Panc1 (cell line): ENCODE data around the gene SH3RF2. TPM values are rescaled to one million over a fixed set of nuclear protein-coding genes. Genes with fewer than 3 reads are reported as not detected.

ENCODE experiments used
- ATAC-seq: fragments of 200-7000 bp; cut with Tn5 transposase; 2 replicates; pipeline ENCODE4 v1.9.1; 2020; ENCODE audit warnings: mild to moderate bottlenecking, moderate library complexity
- BruUV-seq: library from RNA; stranded (reverse); fragments of 400-500 nt; replicated peaks from 2 replicates; lab custom pipeline; 2021; lab: Mats Ljungman, UMichigan
- CTCF ChIA-PET: fragments of 300-600 bp; sonication (Branson Sonifier 250); formaldehyde crosslinking; loops from one replicate; lab custom pipeline; 2022; ENCODE audit warnings: antibody characterized with exemption; lab: Charles Lee
- POLR2A ChIA-PET: fragments of 300-600 bp; sonication (Branson Sonifier 250); formaldehyde crosslinking; loops from one replicate; lab custom pipeline; 2022; ENCODE audit warnings: antibody characterized with exemption; lab: Charles Lee
- DNase-seq: peaks from one replicate; pipeline ENCODE4 v3.0.0-alpha.2; 2010; ENCODE audit warnings: low read depth, low spot score
- H3K27ac ChIP-seq: 2 replicates; pipeline ENCODE4 v1.5.1; 2011; ENCODE audit warnings: mild to moderate bottlenecking, low read length, inconsistent platforms
- H3K27me3 ChIP-seq: fragments of 200-500 bp; sonication (Bioruptor generic); 2 replicates; pipeline ENCODE4 v1.6.0; 2014; ENCODE audit warnings: low read length, inconsistent platforms; ENCODE audit not compliant: control insufficient read depth, insufficient read depth
- H3K36me3 ChIP-seq: fragments of 200-500 bp; sonication (Bioruptor generic); 2 replicates; pipeline ENCODE4 v1.5.1; 2014; ENCODE audit warnings: inconsistent platforms, mild to moderate bottlenecking, low read length, moderate library complexity; ENCODE audit not compliant: control insufficient read depth, insufficient read depth
- H3K4me1 ChIP-seq: 2 replicates; pipeline ENCODE4 v1.5.1; 2011; ENCODE audit warnings: inconsistent platforms, mild to moderate bottlenecking, low read length, moderate library complexity; ENCODE audit not compliant: control insufficient read depth, insufficient read depth
- H3K4me3 ChIP-seq, 2 experiments: 2 replicates each; pipeline ENCODE4 v1.5.1; 2011 to 2012; ENCODE audit warnings: low read depth in 2 of 2, low read length in 2 of 2, mild to moderate bottlenecking in 2 of 2, inconsistent platforms in 1 of 2, moderate library complexity in 1 of 2
- H3K9me3 ChIP-seq: fragments of 200-500 bp; sonication (Bioruptor generic); 2 replicates; pipeline ENCODE4 v1.5.1; 2014; ENCODE audit warnings: low read depth, mild to moderate bottlenecking, inconsistent platforms, low read length, moderate library complexity; ENCODE audit not compliant: control insufficient read depth, insufficient read depth
- CTCF ChIP-seq: fragments of 450-650 bp; IDR thresholded peaks from 2 replicates; pipeline ENCODE4 v1.5.1; 2017; ENCODE audit warnings: mild to moderate bottlenecking
- POLR2AphosphoS5 ChIP-seq: IDR thresholded peaks from 2 replicates; pipeline ENCODE4 v1.6.1; 2012; ENCODE audit warnings: mild to moderate bottlenecking, low read depth, low read length, moderate library complexity
- REST ChIP-seq, 2 experiments: IDR thresholded peaks; 2 replicates each; pipeline ENCODE4 v1.6.1; 2011 to 2012; ENCODE audit warnings: low read depth in 2 of 2, control low read depth in 1 of 2, low read length in 1 of 2, mild to moderate bottlenecking in 1 of 2, moderate library complexity in 1 of 2; ENCODE audit not compliant: insufficient read depth in 1 of 2
- SIN3A ChIP-seq: IDR thresholded peaks from 2 replicates; pipeline ENCODE4 v1.6.1; 2012; ENCODE audit warnings: low read depth, mild to moderate bottlenecking, low read length, moderate library complexity, borderline replicate concordance; ENCODE audit not compliant: insufficient read depth
- TCF7L2 ChIP-seq: IDR thresholded peaks from 2 replicates; pipeline ENCODE4 v1.6.1; 2011; ENCODE audit warnings: mild to moderate bottlenecking, low read depth, low read length, inconsistent platforms
- in situ Hi-C: cut with HindIII; loops from 2 replicates; pipeline ENCODE4 v1.10.0; 2016; ENCODE audit warnings: low sequenced_read_pairs, low pct_unique_long_range_greater_than_20kb
- intact Hi-C: fragments of 100-400 bp; cut with micrococcal nuclease; formaldehyde crosslinking; loops from one replicate; pipeline ENCODE4 v1.10.0; 2022; ENCODE audit not compliant: unreplicated experiment
- total RNA-seq: library from RNA; stranded (reverse); gene quantifications from one replicate; pipeline ENCODE4 v1.2.1, GENCODE V29; 2021; ENCODE audit not compliant: unreplicated experiment

The SH3RF2 gene
- total RNA-seq, 1 experiment from 2014 or later = 23.1 TPM

GRCh38 chr5:145937432-145938250, 1.3 kb downstream of the SH3RF2 start:
- H3K36me3 ChIP-seq = no peaks in the 10 kb centered on the region
- DNase-seq = no peak
- TF ChIP-seq TCF7L2 (peak; percentile 42), POLR2AphosphoS5 (peak; percentile 63; the same call in 1 of the 2 replicates), REST (IDR thresholded peaks at IDR 0.05; ENCODE audit: insufficient read depth in 1 of 2, low read depth in 2 of 2, low read length in 1 of 2) (no peak), SIN3A (no peak)
- H3K4me1 ChIP-seq = peaks cover 70% of the 10 kb centered on the region
- TSS peak; percentile 69 for BruUV-seq
- no peaks in the 10 kb centered on the region for H3K27me3 ChIP-seq
- H3K27ac ChIP-seq = peak overlapping the region; percentile 100
- H3K4me3 ChIP-seq = peak overlapping the region; percentile 46 to 76
- ChIA-PET CTCF (interaction anchor here (0.9 kb wide), 1 partner anchor 111 kb away, joined by 3 read pairs; no protein-coding TSS in a partner anchor), POLR2A (interaction anchor here (0.6 to 0.8 kb wide), 3 partner anchors 8 to 40 kb away, joined by 3 to 4 read pairs (median 3); no protein-coding TSS in a partner anchor)
- intact Hi-C loops (loop anchor here (5.0 kb wide), 1 partner anchor 100 kb away; the partner anchor contains the start of gene PRELID2), in situ Hi-C loops (loop anchor here (5.0 kb wide), 1 partner anchor 85 kb away; no protein-coding TSS in a partner anchor)
- H3K9me3 ChIP-seq = no peaks in the 10 kb centered on the region
- peak; percentile 47 for ATAC-seq

GRCh38 chr5:145938776-145939539, 2.6 kb downstream of the SH3RF2 start:
- Histone ChIP-seq H3K9me3 (no peaks in the 10 kb centered on the region), H3K27ac (peak overlapping the region; percentile 100), H3K4me3 (peak overlapping the region; percentile 46 to 76), H3K36me3 (no peaks in the 10 kb centered on the region), H3K27me3 (no peaks in the 10 kb centered on the region), H3K4me1 (peaks cover 67% of the 10 kb centered on the region)
- DNase-seq (no peak), ATAC-seq (peak; percentile 4)
- POLR2A ChIA-PET = no interaction called here
- intact Hi-C loops (loop anchor here (5.0 kb wide), 1 partner anchor 102 kb away; the partner anchor contains the start of gene PRELID2), in situ Hi-C loops (loop anchor here (5.0 kb wide), 1 partner anchor 87 kb away; no protein-coding TSS in a partner anchor)
- CTCF ChIA-PET = no interaction called here
- no TSS peak for BruUV-seq
- TF ChIP-seq TCF7L2 = peak; percentile 29; the same call in 1 of the 2 replicates
- no peak for TF ChIP-seq CTCF
- TF ChIP-seq POLR2AphosphoS5 = no peak
- peak in 1 of 2 experiments; percentile 69; a peak in 2 of 4 replicates for TF ChIP-seq REST (IDR thresholded peaks at IDR 0.05; ENCODE audit: insufficient read depth in 1 of 2, low read depth in 2 of 2, low read length in 1 of 2)
- TF ChIP-seq SIN3A = peak; percentile 23; the same call in 1 of the 2 replicates
